GM23248 (cell line): ENCODE data around the gene PHETA2.

ENCODE experiments used
- EZH2 ChIP-seq: fragments of 200-600 bp; sonication (generic); IDR thresholded peaks from 2 replicates; pipeline ENCODE4 v1.6.1; 2018; ENCODE audit warnings: antibody characterized with exemption, mild to moderate bottlenecking; ENCODE audit not compliant: insufficient read depth, poor library complexity, severe bottlenecking
- EZH2phosphoT487 ChIP-seq: fragments of 200-600 bp; sonication (generic); IDR thresholded peaks from 2 replicates; pipeline ENCODE4 v1.6.1; 2018; ENCODE audit warnings: antibody characterized with exemption, moderate library complexity, mild to moderate bottlenecking, low read depth; ENCODE audit not compliant: insufficient read depth

DNA sequence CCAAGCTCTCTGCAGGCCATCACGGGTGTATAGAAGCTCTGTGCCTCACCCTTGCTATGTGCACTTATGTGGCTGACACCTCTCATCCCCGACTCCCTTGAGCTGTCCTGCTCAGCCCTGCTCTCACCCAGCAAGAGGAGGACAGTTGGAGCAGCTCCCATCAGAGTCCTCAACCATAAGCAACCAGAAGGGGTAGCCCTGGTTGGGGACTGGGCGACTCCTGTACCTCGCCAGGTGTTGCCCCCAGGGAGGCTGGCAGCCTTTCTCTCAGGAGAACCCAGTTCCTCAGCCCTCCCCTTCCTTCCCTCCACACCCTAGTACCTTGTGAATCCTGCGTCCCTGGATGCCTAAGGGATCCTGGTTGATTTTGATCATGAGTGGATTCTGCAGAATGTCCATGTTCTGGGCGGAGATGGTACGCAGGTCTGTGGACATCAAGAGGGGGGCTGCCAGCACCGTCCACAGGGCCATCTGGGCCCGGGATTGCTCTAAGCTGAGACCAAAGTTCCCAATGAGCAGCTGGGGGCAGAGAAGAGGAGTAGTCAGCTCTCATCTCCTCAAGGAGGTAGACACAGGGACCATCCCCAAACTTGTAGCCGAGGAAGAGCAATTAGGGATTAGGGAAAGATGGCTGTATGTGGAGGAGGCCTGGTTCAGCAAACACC lies 11.4 kb upstream of the PHETA2 start:
- TF ChIP-seq EZH2, result no peak
- no peak for TF ChIP-seq EZH2phosphoT487
